GM21737 (cell line): Measurements from ENCODE around the gene AGPAT4.

ENCODE experiments used
- ATAC-seq: cut with Tn5 transposase; IDR thresholded peaks from one replicate; pipeline ENCODE4 v1.9.1; 2021; ENCODE audit warnings: mild to moderate bottlenecking, moderate library complexity; ENCODE audit not compliant: unreplicated experiment

Gene AGPAT4

DNA sequence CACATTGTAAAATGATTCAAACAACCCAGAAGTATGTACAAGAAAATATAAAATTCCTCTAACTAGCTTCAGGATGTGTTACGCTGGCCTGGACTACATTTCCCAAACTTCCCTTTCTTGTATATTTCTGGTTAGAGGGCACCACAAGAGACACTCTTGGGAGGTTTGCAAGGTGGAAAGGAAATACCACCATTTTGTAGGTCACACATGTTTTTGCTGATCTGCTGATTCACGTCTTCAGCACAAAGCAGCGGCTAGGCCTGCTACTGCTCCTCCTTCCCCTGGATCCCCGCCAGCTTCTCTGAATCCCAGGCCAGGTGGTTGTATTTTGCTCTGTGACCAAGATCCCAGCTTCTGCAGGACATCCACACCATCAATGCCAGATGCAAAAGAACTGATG lies 104.2 kb downstream of the AGPAT4 start:
- ATAC-seq = no peak

DNA sequence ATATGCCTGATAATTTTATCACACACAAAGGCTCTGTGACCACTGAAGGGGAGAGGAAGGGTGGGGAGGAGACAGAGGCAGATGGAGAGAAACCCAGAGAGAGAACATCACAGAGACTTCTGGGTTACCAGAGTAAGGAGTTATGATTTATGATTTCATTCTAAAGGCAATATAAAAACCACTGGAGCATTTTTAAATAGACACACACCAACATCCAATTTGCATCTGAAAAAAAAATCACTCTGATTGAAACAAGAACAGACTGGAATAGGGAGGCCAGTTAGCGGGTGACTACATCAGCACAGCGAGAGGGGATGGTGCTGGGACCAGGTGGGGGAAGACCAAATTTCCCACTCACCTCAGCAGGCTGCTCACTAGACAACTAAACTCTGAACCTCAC lies 104.8 kb downstream of the AGPAT4 start:
- ATAC-seq = no peak

DNA sequence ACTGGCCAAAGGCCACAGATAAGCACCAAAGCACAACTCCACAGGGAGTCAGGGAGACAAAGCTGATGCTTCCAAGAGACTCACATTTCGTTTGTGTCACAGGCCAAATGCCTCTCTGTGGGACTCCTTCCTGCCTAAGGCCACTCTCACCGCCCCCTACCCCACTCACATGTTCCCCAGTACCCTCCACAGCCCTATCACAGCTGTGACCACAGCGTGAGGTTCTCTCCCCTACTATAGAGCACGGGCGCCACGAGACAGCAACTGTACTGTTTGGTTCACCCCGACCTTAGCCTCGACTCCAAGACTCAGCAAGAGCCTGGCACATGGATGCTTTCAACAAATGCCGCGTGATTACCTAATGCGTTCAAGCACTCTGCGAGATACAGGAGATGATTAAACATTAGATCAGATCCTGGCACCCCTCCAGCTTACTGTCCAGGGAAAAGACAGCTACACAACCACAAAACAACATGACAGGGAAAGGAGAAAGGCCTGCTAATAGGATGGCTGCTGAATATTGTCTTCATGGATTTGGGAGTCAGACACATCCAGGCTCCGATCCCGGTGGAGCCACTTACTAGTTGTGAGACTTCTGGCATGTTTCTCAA lies 105.5 kb downstream of the AGPAT4 start:
- ATAC-seq = no peak

DNA sequence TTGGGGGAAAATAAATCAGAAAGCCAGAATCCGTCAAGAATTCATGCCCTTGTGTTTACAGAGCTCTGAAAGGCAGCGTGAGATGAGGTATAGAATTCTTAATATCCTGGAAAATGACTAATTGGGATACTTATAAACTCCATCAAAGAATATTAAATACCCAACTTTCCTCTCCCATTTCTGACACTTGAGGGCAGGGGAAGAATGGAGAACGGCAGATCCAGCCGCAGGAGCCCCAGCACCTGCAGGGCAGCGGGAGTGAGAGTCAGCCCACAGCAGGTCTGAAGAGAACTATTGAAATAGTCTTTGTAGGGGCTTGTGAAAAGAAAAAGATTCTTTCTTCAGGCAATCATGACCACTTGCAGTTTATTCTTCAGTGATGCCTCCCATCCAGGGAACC lies 107.2 kb downstream of the AGPAT4 start:
- no peak for ATAC-seq

DNA sequence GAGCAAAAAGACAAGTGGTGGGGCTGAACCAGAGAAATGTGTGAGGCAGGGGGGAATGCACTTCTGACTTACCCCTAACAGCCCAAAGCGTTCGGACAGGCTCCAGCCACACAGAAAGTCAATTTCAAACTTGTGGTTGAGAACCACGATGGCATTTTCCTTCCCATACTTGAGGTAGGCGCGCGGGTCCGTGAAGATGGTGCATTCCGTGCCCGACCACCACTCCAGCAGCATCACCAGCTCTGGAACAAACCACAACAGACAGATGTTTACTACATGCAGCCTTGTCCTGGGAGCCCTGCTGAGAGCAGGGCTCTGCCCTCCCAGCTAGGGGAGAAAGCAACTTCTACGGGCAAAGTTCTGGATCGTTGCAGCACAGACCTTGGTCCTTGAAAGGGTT lies 107.7 kb downstream of the AGPAT4 start:
- no peak for ATAC-seq

DNA sequence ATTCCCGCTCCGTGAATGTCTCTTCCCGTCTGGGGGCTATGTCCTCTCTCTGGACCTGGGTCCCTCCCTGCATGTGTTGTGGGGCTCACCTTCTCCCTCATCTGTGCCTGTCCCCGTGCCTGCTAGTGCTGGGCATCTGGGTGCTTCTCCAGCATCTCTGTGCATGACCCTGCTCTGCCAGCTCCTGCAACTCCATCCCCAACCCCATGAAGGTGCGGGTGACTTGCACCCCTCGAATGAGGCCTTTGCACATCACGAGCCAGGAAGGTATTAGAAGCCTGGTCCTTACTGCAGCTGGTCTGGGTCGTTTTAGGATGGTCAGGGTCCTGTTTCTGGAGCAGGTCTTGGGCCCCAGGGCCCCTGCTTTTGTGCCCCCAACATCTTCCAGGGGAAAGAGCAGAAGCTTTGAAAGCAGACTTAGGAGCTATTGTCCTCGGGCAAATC lies 109.7 kb downstream of the AGPAT4 start:
- no peak for ATAC-seq

DNA sequence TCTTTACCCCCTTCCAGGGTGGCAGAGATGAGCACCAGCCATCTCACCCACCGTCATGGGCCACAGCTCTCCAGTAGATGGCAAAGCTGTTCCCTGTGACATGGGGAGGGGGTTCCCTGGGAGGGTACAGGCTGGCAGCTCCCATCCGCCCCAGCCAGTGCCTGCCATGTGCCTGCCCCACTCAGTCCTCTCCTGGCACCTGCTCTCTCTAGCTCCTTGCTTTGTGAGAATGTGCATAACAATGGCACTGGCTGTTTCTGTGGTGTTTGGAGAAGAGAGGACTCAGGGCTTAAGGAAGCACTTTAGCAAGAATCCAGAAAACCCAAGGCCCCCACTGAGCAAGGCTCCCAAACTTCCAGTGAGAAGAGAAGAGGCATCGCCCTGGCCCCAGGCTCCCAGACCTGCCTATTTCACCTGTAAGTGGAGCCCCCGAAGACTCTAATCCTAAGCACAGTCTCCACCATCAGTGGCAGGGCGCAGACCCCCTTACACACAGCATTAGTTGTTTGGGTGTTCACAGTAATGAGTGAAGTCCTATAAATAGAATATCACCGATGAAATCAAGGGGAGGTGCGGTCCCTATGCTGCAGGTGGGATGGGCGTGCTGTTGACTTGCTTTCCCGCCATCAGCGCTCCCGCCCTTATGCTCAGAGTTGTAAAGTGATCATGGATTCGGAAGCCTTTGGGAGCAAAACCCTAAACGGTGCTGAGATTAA lies 110.2 kb downstream of the AGPAT4 start:
- no peak for ATAC-seq

DNA sequence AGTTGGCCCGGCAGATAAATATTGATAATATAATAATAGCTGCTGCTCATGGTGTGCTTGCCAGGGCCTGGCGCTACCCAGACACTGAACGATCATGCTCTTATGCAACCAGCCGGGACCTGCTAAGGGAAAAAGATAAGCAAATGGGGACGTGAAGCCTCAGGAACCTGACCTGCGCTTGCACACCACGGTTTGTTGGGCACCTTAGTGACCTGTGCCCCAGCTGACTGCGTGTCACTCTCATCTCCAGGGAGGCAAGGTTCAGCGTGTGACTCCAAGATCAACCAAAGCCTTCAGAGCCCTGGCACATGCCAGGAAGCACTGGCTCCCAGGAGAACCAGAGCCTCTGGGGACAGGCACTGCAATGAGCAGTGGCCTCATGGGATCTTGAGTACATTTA lies 111.1 kb downstream of the AGPAT4 start:
- ATAC-seq = no peak

DNA sequence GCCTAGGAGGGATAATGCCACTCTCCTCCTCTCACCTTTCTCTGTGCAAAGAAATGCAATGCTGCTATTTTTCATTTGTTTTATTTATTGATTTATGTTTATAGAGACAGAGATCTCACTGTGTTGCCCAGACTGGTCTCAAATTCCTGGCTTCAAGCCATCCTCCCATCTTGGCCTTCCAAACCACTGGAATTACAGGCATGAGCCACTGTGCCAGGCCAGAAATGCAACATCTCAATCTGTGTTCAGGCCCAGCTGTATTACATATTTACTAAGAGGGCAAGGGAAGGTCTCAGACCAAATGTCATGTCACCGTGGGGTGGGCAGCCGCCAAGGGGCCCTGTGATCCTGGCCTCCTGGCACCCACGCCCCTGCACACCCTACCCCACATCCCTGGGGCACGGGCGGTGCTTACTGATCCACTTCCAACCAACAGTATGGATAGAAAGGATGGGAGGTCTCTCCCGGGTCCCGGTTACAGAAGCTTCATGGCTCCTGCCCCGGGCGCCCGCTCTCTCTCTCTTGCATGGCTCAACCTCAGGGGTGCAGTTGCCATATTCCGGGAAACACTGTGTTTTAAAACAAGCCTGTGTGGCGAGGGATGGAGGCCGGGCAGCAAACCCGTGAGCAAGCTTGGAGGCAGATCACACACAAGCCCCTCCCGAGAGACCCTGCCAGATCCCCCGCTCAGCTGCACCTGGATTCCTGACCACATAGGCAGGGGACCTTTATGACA lies 111.8 kb downstream of the AGPAT4 start:
- no peak for ATAC-seq

DNA sequence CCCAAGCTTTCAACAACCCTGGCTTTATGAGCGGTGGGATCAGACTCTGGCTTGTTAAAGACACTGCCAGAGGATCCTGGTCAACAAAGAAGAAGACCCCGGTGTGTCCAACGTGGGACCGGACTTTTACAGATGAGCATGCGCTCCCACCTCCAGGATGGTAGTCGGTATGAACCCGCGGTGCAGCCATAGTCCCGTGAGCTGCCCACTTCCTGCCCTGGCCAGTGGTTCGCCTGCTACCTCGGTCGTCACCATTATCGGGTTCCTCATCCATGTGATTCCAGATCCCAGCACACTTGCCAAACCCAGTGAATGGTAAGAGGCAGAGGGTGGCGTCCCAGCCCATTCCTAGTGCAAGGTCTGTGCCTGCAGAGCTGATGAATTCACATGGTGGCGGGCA lies 112.7 kb downstream of the AGPAT4 start:
- no peak for ATAC-seq

DNA sequence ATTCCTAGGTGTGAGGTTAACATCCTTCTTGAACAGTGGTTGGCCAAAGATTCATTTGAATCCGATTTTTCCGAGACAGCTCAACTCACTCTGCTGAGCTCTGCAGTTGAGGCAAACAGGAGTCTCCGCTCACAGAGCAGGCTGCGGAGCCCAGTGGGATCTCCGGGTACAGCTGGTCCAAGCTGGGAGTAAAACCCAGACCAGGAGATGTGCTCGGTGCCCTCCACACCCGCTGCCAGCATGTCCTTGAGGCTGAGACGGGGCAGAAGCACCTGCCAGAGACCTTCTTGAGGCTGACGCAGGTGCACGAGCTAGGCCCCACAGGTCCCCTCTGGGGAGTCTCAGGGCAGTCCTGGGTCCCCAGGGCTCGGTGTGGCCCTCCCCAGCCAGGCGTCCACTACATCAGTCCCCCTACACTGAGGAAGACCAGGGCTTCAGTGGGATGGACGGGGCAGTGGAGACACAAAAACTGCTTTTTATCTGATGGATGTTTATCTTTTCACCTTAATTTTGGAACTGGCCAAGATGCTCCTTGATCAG lies 119.0 kb downstream of the AGPAT4 start:
- ATAC-seq = no peak

DNA sequence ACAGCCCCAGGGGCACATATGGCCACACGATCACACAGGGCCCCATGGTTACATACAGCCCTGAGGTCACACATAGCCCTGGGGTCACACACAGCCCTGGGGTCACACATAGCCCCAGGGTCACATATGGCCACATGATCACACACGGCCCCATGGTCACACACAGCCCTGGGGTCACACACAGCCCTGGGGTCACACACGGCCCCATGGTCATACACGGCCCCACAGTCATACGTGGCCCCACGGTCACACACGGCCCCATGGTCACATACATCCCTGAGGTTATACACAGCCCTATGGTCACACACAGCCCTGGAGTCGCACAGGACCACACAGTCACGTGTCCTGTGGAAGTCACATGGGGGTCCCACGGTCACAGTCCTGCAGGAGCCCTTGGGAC lies 120.1 kb downstream of the AGPAT4 start:
- ATAC-seq = no peak

DNA sequence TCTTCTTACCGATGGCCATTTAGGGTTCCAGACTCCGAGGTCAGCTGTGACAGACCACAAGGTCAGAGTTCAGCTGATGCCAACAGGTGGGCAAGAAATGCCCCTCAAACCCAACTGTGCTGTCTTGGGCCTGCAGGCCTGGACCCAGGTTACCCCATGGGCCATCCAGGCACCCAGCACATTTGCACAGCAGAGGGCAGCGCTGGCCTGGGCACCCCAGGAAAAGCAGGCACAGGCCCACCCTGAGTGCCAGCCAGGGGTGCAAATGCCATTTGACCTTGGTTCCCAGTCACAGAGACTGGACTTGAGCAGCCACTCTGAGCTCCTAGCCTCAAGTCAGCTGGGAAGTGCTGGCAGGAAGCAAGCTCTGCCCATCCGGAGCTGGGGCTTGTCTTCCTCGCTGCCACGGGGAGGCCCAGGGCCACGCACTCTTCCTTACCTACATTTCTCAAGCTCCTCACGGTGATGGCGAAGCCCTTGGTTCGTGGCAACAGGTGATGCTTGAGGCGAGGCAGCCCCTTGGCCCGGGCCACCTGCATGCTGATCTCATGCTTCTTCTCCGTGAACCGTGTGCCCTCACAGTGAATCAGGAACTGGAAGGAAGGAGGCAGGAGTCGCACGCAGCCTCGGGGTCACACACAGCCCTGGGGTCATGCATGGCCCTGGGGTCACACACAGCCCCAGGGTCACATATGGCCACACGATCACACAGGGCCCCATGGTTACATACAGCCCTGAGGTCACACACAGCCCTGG lies 120.8 kb downstream of the AGPAT4 start:
- no peak for ATAC-seq

DNA sequence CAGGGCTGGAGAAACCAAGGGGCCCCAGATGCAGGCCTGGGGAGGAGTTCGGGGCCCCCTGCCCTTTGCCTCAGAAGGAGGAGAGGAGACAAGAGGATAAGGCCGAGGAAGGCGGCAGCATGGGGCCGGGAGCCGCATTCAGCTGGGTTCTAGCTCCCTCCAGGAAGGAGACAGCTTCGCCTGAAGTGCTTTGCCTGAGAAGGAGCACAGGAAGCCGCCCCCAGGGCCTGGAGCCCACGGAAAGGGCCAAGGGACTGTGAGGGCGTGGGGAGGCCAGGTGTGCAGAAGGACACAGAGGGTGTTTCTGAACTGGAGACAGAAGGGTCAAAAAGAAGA lies 121.4 kb downstream of the AGPAT4 start:
- no peak for ATAC-seq

DNA sequence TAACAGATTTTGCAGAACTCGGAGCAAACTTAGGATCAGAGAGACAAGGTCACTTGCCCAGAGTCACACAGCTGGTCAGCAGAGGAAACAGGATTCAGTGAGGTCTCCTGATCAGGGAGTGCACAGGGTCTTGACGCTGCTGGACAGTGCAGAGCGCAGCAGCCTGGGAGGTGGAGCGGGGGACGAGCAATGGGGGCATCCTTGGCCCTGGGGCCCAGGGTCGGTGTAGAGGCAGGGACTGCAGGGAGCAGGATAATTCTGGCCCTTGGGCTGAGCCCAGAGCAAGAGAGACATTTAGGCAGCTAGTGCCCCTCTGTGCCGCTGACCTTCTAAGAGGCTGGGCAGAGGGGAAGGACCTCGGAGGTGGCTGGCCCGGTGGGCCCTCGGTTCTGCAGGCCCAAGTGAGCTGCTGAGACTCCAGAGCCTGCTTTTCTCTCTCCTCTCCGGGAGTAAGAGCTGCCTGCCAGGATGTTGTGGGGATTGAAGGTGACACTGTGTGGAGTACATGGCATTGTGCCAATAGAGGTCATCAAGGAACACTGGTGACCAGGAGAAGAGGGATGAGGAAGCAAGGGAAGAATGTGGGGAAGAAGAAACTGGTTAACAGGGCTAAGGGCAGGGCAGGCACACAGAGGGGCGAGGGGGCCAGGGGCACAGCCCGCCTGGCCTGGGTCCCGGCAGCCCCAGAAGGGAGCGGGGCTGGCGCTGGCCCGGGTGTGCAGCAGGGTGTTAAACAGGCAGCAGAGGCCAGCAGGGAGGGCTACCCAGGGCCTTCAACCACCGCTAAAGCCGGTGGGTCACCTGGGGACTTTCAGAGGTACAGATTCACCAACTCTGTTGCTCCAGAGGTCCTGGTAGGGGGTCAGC lies 122.0 kb downstream of the AGPAT4 start:
- ATAC-seq = no peak

DNA sequence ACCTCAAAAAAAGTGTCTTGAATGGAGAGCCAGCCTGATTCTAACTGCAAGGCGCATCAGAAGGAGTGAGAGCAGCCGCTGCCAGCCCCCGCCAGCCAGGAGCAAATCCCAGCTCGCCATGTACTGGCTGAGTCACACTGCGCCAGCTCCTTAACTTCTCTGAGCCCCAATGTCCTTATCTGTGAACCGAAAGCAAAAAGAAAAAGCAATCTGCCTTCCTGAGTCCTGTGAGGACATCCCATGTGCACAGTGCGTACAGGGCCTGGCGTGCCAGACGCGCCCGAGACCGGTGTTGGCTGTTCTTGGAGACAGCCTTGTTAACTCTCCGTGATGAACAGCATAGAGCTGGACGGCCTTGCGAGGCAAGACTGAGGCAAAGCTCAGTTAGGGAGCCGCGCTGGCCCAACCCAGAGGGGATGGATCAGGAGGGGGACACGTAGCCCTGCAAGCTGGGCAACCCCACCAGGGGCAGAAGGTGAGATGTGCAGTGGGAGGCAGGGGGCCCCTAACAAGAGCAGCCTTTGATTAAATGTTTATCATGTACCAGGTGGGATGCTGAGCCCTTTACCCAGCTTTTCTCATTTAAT lies 122.7 kb downstream of the AGPAT4 start:
- ATAC-seq = no peak

DNA sequence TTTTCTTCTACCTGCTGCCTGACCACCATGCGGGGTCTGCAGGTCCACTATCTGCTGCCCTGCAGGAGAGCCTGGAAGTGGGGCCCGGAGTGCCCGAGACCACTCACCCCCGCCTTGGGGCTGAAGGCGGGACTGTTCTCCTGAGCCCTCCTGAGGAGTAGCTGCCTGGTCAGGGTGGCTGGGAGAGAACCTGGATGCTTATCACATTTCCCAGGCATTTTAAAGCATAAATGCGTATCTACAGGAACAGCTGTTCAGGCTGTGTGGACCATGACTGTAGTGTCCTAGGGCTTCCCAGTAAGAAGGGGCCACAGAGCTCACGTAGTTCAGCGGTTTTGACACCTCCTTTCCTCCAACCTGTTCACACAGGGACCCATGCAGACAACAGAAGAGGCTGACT lies 123.3 kb downstream of the AGPAT4 start:
- no peak for ATAC-seq

DNA sequence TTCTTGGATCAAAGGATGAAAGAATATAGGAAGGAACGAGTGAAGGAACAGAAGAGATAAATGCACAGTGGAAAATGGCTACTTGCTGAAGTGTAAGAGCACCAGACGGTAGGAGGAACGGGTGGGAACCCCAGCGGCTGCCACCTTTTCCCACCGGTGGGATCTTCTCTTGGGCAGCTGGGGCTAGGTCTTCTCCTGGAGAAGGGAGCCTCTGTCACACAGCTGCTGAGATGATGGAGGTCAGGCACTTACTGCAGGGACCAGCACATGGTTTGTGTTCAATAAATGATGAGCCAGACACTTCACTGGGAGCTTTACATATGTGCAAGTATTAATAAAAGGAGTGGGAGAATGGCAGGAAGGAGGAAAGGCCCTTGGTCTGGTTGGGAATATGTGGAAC lies 123.7 kb downstream of the AGPAT4 start:
- no peak for ATAC-seq

DNA sequence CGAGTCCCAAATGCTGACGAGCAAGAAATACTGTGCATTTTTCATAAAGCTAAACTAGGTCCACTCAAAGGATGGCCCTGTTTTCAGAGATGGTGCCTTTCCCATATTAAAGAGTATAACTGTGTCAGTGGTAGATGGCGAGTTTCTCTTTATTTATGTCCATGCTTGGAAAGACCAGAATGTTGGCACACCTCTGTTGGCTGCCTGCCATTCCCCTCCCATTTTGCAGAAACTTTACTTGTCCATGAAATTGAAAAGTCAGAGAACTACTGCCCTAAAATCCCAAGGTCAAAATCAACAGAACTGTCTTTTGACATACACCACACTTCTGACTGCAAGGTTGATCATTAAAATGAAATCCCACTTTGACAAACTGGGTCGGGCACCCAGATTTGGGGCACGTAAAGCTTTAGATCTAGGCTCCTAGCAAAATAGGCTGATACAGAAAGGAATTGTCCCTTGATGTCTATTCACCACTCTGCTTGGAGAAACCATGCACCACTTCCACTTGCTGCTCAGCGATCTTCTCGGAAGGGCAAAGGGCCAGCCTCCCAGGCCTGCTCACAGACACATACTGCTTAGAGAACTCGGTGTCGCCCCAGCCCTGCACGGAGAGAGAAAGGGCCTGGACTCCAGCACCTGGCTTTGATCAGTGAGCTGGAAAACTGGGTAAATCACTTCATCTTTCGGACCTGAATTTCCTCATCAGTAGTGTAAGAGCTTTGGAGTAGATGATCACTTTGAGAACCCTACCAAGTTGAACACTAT lies 130.0 kb downstream of the AGPAT4 start:
- ATAC-seq = no peak
